ENCODE data around the gene UMAD1.

UMAD1 gene

GRCh38 chr7:7848246-7848645 lies 207.7 kb downstream of the UMAD1 start:
- peak in 1 of 2 donors; percentile 29 for DNase-seq

DNA sequence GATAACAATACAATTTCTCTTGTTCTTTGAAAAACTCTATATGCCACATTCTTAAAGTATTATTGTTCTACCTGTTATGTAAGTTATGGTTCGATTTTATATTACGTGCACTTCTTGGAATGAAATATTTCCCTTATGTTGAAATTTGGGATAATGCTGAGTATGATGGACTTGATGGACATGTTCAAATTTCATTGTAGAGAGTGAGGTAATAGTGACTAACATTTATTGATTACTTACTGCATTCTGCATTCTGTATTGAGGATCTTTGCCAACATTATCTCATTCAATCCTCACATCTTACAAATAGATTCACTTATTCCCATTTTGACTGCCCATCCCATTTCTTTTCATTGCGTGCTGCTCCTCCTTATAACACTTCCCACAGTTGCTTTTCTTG lies 208.3 kb downstream of the UMAD1 start:
- no peak for DNase-seq

DNA sequence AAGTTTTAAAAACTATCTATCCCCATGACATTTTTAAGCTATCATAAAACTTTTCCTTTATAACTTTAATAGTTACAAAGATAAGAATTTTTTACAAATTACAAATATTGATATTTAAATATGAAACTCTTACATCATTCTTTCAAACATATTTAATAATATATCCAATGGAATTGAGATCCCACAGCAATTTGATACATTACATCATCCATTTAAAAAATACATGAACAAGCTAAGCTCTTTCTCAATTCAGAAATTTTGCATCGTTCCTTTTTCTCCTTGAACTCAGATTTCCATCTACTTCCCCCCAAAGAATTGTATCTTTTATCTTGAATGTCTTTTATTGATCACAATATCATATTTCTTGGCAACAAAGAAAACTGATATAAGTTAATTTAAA lies 209.6 kb downstream of the UMAD1 start:
- DNase-seq: no peak

- no peak for DNase-seq
Observed at GRCh38 chr7:7851381-7851780, 210.8 kb downstream of the UMAD1 start.

DNA sequence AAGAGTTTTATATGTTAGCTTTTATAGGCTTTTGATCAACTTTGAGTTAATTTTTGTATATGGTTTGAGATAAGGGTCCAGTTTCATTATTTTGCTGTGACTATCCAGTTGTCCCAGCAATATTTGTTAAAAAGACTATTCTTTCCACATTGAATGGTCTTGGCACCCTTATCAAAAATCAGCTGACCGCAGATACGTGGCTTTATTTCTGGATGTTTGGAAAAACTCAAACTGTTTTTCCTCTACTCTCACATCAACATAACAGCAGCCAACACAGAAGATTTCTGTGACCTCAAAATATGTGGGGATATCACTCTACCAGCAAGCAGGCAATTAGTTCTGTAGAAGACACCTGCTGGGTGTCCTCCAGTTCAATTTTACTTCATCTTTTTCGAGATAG lies 211.4 kb downstream of the UMAD1 start:
- no peak for DNase-seq

DNA sequence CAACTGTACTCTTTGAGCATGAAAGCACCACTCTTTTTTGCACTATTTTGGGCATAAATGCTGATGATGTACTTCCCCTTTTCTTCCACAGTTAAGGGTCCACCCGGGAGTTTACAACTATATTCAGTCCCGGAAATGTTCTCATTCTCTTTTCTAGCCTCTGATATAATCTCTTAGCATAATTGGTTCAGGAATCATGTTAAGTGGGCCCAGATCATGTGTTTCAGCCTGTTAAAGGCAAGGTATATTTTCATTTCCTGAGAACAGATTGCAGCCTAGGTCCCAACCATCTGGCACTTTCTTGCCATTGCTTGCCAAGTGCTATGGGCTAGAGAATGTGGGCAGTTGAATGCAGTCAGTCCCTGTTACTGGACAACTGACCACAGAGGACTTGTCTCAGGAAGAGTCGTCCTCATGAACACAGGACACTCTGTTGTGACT lies 216.6 kb downstream of the UMAD1 start:
- no peak for DNase-seq

DNA sequence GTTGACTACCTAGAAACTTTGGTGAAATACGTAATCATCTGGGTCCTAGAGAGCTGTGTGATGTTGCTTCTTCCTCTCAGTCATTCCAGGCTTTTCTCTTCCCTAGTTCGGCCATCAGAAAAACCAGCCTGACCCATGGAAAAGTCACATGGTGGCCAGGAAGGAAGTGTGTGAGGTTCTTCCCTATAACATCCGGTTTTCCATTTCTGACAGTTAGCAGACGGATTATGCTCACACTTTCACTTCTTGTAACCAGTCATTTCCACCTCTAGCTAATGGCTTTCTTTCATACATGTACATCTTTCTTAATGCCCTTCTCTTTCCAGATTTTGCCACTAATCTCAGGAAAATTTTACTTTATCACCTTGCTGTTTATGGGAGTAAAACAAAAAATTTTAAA lies 218.0 kb downstream of the UMAD1 start:
- DNase-seq: no peak

GRCh38 chr7:7859411-7859810 lies 218.9 kb downstream of the UMAD1 start:
- no peak for DNase-seq

DNA sequence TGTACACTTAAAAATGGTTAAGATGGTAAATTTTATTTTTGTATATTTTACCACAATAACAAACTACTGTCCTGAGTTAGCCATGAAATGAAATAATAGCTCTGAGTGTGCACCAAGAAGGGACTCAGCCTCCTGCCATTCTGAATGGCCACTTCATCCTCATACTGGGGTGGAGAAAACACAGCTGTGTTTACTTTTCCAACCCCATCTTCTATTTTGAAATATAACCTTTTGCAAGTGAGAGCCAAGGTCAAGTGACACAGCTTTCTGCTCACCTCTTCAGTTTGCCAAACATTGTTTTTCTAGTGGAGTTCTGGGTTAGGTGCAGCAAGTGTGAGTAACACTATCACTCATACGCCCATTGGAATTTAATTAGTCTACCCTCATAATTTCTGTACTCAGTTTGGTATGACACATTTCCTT lies 220.7 kb downstream of the UMAD1 start:
- DNase-seq: no peak

DNA sequence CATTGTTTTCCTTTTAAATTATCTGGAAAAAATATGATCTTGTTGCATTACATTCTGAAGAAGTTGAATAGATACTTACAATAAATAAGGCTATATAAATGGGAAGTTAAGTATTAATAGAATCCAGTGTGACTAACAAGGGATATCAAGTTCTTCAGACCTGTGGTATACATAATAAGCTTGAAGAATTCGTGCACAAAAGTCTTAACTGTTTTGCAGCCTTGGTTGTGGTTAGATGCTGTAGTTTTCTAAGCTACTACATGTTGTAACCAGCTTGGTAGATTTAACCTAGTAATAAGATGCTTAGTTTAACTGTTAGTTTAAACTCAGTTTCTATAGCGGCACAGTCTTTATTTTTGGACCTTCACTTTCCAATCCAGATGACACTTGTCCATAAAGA lies 221.8 kb downstream of the UMAD1 start:
- no peak for DNase-seq

- DNase-seq: no peak
Observed at GRCh38 chr7:7867846-7868571, 227.5 kb downstream of the UMAD1 start.

GRCh38 chr7:7868572-7868899 lies 228.0 kb downstream of the UMAD1 start:
- no peak for DNase-seq

DNA sequence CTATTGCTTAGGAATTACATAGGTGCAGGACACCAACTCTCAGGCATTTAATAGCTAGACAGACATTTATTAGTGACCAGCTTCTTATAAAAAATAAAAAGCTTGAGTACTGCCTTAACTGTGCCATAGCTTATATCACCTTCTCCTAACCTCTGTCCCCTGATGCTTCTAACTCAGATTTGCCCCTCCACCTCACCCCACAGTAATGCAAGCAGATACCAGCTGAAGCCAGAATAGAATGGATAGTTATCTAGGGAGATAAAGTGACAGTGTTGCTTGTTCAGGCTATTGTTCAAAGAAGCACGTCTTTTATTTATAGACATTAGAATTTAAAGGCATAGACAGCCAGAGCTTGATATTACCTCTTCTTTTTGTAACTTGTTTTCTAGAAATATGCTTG lies 228.5 kb downstream of the UMAD1 start:
- no peak for DNase-seq

DNA sequence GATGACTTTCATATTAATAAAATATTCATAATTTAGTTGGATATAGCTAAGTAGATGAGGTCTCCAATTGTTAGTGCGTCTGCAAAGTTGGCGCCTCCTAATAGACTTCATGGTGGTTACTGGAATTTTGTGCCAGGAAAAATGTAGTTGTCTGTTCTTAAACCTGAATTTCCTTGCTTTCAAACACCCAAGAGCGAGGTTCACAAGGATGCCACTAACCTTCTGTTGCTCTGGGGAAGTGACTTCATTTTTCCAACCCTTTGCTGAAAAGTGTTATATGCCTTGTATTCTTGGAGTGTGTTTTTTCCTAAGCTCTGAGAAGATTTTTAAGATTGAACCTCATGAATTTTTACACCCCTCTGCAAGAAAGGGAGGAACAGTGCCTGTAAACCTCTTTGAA lies 229.1 kb downstream of the UMAD1 start:
- no peak for DNase-seq

- no peak for DNase-seq
Observed at GRCh38 chr7:7870555-7870954, 230.0 kb downstream of the UMAD1 start.

DNA sequence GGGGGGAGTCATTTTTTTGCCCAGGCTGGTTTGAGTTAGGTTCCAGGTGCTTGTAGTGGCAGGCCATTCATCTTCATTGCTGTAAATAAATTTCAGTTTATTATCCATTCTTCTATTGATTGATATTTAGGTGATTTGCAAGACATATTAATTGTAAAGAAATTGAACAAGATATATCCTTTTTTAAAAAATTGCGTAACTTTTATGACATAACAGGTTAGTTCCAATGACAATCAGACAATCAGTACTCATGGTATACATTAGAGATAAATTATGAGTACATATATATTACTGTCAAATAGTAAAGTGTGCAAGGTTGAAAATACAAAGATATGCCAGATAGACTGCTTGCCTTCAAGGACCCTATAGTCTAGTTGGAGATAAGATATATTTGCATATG lies 235.9 kb downstream of the UMAD1 start:
- no peak for DNase-seq

- DNase-seq: no peak
Observed at GRCh38 chr7:7881581-7881980, 241.0 kb downstream of the UMAD1 start.

GRCh38 chr7:7882888-7883287 lies 242.3 kb downstream of the UMAD1 start:
- no peak for DNase-seq

- no peak for DNase-seq
Observed at GRCh38 chr7:7883394-7883793, 242.8 kb downstream of the UMAD1 start.

DNA sequence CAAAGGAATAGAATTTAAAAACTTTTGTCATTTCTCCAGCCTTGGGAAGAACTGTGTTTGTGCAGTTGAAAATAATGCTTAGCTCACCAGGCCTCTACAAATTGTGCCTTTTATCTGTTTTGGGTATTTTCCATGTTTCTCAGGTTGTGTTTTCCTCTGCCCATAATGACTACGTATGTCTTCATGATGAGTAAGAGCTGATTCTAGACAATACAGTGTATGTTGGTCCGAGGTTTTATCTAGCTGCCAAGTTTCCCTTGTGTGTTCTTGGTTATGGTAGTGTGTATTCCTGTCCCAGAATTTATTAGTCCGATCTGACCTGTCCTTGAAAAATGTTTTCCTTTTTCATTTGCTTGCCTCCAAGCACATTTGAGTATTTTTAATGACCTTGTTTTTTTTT lies 244.3 kb downstream of the UMAD1 start:
- DNase-seq: no peak

DNA sequence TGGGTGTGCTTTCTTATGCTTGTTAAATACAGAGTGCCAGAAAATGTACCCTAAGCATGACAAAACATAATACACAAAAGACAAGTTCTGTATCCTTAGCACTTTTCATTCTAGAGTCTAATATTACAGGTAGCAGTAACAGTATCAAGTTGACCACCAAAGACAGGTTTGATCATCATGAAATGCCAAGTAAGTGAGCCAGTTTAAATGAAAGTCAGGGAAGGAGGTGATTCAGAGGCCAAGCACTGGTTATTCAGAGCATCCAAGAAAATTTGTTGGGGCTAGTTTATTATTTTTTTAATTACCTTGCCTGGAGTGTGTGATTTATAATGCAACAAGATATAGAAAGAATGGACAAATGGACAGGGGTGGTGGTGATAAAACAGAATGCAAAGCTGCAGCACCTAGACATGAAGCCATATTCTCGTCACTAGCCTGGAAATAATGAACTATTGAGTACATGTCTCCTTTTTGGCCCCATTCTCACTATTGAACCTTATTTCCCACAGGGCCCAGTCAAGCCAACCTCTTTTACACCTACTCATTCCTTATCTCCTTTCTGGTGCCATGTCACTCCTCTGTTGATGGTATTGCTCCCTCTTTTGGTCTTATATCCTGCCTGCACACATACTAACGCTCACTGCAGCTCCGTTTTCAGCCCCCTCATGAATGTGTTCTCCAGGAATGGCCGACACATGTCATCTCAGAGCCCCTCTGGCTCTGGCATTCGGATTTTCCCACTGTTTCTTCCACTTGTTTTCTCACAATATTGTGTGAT lies 249.4 kb downstream of the UMAD1 start:
- no peak for DNase-seq

- DNase-seq: no peak
Observed at GRCh38 chr7:7895004-7895650, 254.6 kb downstream of the UMAD1 start.

DNA sequence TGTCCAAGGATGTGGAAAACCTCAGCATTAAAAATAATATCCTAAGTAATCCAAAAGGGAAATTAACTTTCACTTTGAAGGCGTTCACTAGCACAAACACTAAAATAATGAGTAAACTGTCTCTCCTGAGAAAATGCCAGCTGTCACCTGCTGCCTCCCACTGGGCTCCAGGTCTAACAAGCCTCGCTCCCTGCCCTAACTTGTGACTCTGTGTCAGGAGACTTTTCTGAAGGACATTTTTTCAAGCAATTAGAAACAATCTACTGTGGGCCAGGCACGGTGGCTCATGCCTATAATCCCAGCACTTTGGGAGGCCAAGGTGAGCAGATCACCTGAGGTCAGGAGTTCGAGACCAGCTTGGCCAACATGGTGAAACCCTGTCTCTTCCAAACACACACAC lies 255.2 kb downstream of the UMAD1 start:
- no peak for DNase-seq

DNA sequence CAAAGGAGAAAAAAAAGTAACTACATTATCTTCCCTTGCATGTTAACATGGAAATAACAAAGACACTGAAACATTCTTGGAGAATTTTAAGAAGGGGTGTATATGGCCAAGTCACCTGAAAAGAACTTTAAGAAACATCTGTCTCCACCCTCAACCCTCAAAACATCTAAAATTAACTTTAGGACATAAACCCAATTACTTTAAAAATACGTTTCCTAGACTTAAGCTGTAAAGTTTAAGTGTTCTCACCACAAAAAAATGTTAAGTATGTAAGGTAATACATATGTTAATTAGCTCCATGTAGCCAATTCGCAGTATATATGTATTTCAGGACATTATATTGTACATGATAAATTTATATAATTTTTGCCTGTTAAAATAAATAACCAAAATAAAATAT lies 257.0 kb downstream of the UMAD1 start:
- no peak for DNase-seq

All from CD4-positive, alpha-beta T cell treated with Interleukin-4 for 1 hour (primary cell).